H9 (cell line): Measurements from ENCODE around the gene GOLT1A. TPM values are rescaled to one million over a fixed set of nuclear protein-coding genes. Genes with fewer than 3 reads are reported as not detected.

ENCODE experiments used
- DNase-seq: peaks from one replicate; pipeline ENCODE4 v3.0.0-alpha.2; 2017
- H2AFZ ChIP-seq: one replicate; pipeline ENCODE4 v1.6.1; 2013; ENCODE audit warnings: mild to moderate bottlenecking, low read length, control low read depth, moderate library complexity
- H2AK5ac ChIP-seq: 2 replicates; pipeline ENCODE4 v1.6.1; 2013; ENCODE audit warnings: low read length, control low read depth, mixed read lengths; ENCODE audit not compliant: insufficient read length
- H2BK120ac ChIP-seq: one replicate; pipeline ENCODE4 v1.6.1; 2013; ENCODE audit warnings: low read depth, mild to moderate bottlenecking, low read length, control low read depth, inconsistent platforms; ENCODE audit not compliant: poor library complexity, severe bottlenecking
- H2BK12ac ChIP-seq: 2 replicates; pipeline ENCODE4 v1.6.1; 2013; ENCODE audit warnings: low read length, control low read depth, mixed read lengths, low read depth; ENCODE audit not compliant: insufficient read length
- H2BK15ac ChIP-seq: 2 replicates; pipeline ENCODE4 v1.6.1; 2013; ENCODE audit warnings: low read depth, low read length, control low read depth
- H2BK20ac ChIP-seq: one replicate; pipeline ENCODE4 v1.6.1; 2013; ENCODE audit warnings: low read depth, mild to moderate bottlenecking, low read length, control low read depth, inconsistent platforms; ENCODE audit not compliant: poor library complexity, severe bottlenecking
- H2BK5ac ChIP-seq: 2 replicates; pipeline ENCODE4 v1.6.1; 2013; ENCODE audit warnings: low read length, control low read depth, mixed read lengths; ENCODE audit not compliant: insufficient read length
- H3K14ac ChIP-seq: 2 replicates; pipeline ENCODE4 v1.6.1; 2013; ENCODE audit warnings: low read length, control low read depth; ENCODE audit not compliant: insufficient read depth
- H3K18ac ChIP-seq: 2 replicates; pipeline ENCODE4 v1.6.1; 2013; ENCODE audit warnings: low read depth, mild to moderate bottlenecking, mixed read lengths, low read length, control low read depth; ENCODE audit not compliant: insufficient read length
- H3K23ac ChIP-seq: 2 replicates; pipeline ENCODE4 v1.6.1; 2013; ENCODE audit warnings: low read length, control low read depth, mixed read lengths, low read depth; ENCODE audit not compliant: insufficient read length
- H3K23me2 ChIP-seq: 2 replicates; pipeline ENCODE4 v1.6.1; 2013; ENCODE audit warnings: low read depth, mild to moderate bottlenecking, mixed read lengths, low read length, control low read depth; ENCODE audit not compliant: insufficient read length, poor library complexity, severe bottlenecking
- H3K27ac ChIP-seq: 2 replicates; pipeline ENCODE4 v1.5.1; 2013; ENCODE audit warnings: low read length, control low read depth, mixed read lengths, low read depth; ENCODE audit not compliant: insufficient read length
- H3K27me3 ChIP-seq: 2 replicates; pipeline ENCODE4 v1.6.1; 2013; ENCODE audit warnings: low read length, control low read depth, inconsistent platforms; ENCODE audit not compliant: insufficient read depth
- H3K4ac ChIP-seq: 2 replicates; pipeline ENCODE4 v1.6.1; 2013; ENCODE audit warnings: low read depth, mild to moderate bottlenecking, control low read depth, inconsistent platforms, low read length, moderate library complexity
- H3K4me1 ChIP-seq: 2 replicates; pipeline ENCODE4 v1.6.1; 2013; ENCODE audit warnings: low read length, control low read depth, inconsistent platforms; ENCODE audit not compliant: insufficient read depth
- H3K4me2 ChIP-seq: 2 replicates; pipeline ENCODE4 v1.6.1; 2013; ENCODE audit warnings: low read length, control low read depth, mixed read lengths; ENCODE audit not compliant: insufficient read length, insufficient read depth
- H3K56ac ChIP-seq: 2 replicates; pipeline ENCODE4 v1.6.1; 2013; ENCODE audit warnings: low read depth, mild to moderate bottlenecking, mixed read lengths, low read length, control low read depth; ENCODE audit not compliant: insufficient read length
- H3K79me1 ChIP-seq: 2 replicates; pipeline ENCODE4 v1.6.1; 2013; ENCODE audit warnings: low read depth, mild to moderate bottlenecking, moderate library complexity, low read length, control low read depth, inconsistent platforms; ENCODE audit not compliant: insufficient read depth, poor library complexity, severe bottlenecking
- H3K79me2 ChIP-seq: 2 replicates; pipeline ENCODE4 v1.6.1; 2013; ENCODE audit warnings: low read length, control low read depth, inconsistent platforms; ENCODE audit not compliant: insufficient read depth
- H3K9ac ChIP-seq: 2 replicates; pipeline ENCODE4 v1.6.1; 2013; ENCODE audit warnings: low read length, control low read depth, mixed read lengths; ENCODE audit not compliant: insufficient read length; ENCODE audit errors: extremely low read depth
- H3K9me3 ChIP-seq: one replicate; pipeline ENCODE4 v1.6.1; 2013; ENCODE audit warnings: low read depth, low read length, inconsistent platforms; ENCODE audit not compliant: control insufficient read depth
- H3T11ph ChIP-seq: one replicate; pipeline ENCODE4 v1.6.1; 2013; ENCODE audit warnings: mild to moderate bottlenecking, low read length, control low read depth, inconsistent platforms
- H4K20me1 ChIP-seq: one replicate; pipeline ENCODE4 v1.6.1; 2013; ENCODE audit not compliant: control insufficient read depth, insufficient read length, insufficient read depth
- H4K5ac ChIP-seq: 2 replicates; pipeline ENCODE4 v1.6.1; 2013; ENCODE audit warnings: low read depth, mild to moderate bottlenecking, mixed read lengths, low read length, control low read depth; ENCODE audit not compliant: insufficient read length
- H4K8ac ChIP-seq: replicated peaks from 2 replicates; pipeline ENCODE4 v1.6.1; 2013; ENCODE audit warnings: low read length, control low read depth, mixed read lengths, low read depth; ENCODE audit not compliant: insufficient read length
- H4K91ac ChIP-seq: 2 replicates; pipeline ENCODE4 v1.6.1; 2013; ENCODE audit warnings: low read depth, mild to moderate bottlenecking, moderate library complexity, mixed read lengths, low read length, control low read depth; ENCODE audit not compliant: insufficient read length
- H3K27ac Mint-ChIP-seq, 3 experiments: 2 replicates in 2 of 3; 3 replicates in 1 of 3; pipeline ENCODE4 v1.8.0; 2020 to 2021; ENCODE audit warnings: mixed read lengths in 3 of 3, mild to moderate bottlenecking in 1 of 3, moderate library complexity in 1 of 3
- H3K27me3 Mint-ChIP-seq: 2 replicates; pipeline ENCODE4 v1.8.0; 2021; ENCODE audit warnings: low read depth, mild to moderate bottlenecking, moderate library complexity, mixed read lengths
- H3K36me3 Mint-ChIP-seq, 3 experiments: 2 replicates in 2 of 3; 3 replicates in 1 of 3; pipeline ENCODE4 v1.8.0; 2020 to 2021; ENCODE audit warnings: low read depth in 3 of 3, mixed read lengths in 3 of 3; ENCODE audit not compliant: insufficient read depth in 1 of 3
- H3K4me1 Mint-ChIP-seq, 2 experiments: 2 replicates each; pipeline ENCODE4 v1.8.0; 2020; ENCODE audit warnings: mixed read lengths in 2 of 2
- H3K4me3 Mint-ChIP-seq, 2 experiments: 2 replicates in 1 of 2; 3 replicates in 1 of 2; pipeline ENCODE4 v1.8.0; 2020 to 2021; ENCODE audit warnings: mild to moderate bottlenecking in 2 of 2, mixed read lengths in 2 of 2, moderate library complexity in 1 of 2
- H3K9me3 Mint-ChIP-seq, 2 experiments: 2 replicates in 1 of 2; 3 replicates in 1 of 2; pipeline ENCODE4 v1.8.0; 2020; ENCODE audit warnings: mild to moderate bottlenecking in 2 of 2, mixed read lengths in 2 of 2, moderate library complexity in 1 of 2
- WGBS: extraction: QIAGEN DNeasy Blood & Tissue Kit; methylation state at CpG from one replicate; pipeline ENCODE4 v1.1.7; 2013; ENCODE audit warnings: missing lambda C conversion rate, low lambda C conversion rate, mixed read lengths; ENCODE audit not compliant: insufficient read length; ENCODE audit errors: extremely low coverage; 5-methylcytosine and 5-hydroxymethylcytosine counted together
- total RNA-seq: library from RNA; stranded (reverse); gene quantifications from 2 replicates; pipeline ENCODE4 v1.2.1, GENCODE V29; 2021
- TF ChIP-seq, protein P1 (sequence below): fragments of 200-600 bp; sonication (generic); conservative IDR thresholded peaks from 3 replicates; pipeline ENCODE4 v1.8.0; 2021; ENCODE audit warnings: antibody characterized with exemption, mild to moderate bottlenecking

The GOLT1A gene
- total RNA-seq, 1 experiment from 2014 or later, result 4.2 TPM

DNA sequence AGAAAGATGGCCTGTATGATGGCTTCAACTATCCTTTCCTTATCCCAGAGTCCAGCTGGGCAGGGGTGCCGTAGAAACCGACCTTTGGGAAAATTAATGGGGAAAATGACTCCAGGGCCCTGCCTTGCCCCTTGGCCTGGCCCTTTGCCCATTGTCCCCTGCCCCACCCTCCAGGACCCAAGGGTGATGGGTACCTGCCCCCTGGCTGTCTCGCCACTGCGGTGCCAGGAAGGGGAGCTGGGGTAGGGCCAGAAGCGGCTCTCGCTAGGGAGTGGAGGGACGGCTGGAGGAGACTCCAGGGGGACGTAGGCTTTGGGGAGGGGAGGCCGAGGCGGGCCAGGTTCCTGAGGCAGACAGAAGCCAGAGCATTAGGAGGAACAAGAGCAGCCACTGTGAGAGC lies 29.1 kb upstream of the GOLT1A start:
- H2AK5ac ChIP-seq, result no peak overlapping the region
- Mint-ChIP-seq H3K27me3 (peaks cover 2% of the 10 kb centered on the region), H3K27ac (no peak overlapping the region), H3K4me1 (no peaks in the 10 kb centered on the region), H3K4me3 (no peak overlapping the region), H3K9me3 (no peaks in the 10 kb centered on the region), H3K36me3 (peaks cover 0 to 8% (median 0%) of the 10 kb centered on the region in 3 experiments; a peak in 2 of 7 replicates)
- H3K27me3 ChIP-seq, result no peaks in the 10 kb centered on the region
- H3K9me3 ChIP-seq, result no peaks in the 10 kb centered on the region
- no peak overlapping the region for H3K56ac ChIP-seq
- no peak for DNase-seq
- TF ChIP-seq, protein P1, sequence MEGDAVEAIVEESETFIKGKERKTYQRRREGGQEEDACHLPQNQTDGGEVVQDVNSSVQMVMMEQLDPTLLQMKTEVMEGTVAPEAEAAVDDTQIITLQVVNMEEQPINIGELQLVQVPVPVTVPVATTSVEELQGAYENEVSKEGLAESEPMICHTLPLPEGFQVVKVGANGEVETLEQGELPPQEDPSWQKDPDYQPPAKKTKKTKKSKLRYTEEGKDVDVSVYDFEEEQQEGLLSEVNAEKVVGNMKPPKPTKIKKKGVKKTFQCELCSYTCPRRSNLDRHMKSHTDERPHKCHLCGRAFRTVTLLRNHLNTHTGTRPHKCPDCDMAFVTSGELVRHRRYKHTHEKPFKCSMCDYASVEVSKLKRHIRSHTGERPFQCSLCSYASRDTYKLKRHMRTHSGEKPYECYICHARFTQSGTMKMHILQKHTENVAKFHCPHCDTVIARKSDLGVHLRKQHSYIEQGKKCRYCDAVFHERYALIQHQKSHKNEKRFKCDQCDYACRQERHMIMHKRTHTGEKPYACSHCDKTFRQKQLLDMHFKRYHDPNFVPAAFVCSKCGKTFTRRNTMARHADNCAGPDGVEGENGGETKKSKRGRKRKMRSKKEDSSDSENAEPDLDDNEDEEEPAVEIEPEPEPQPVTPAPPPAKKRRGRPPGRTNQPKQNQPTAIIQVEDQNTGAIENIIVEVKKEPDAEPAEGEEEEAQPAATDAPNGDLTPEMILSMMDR, result no peak
- no peak overlapping the region for H3K4ac ChIP-seq
- no peak overlapping the region for H3K14ac ChIP-seq
- H3K18ac ChIP-seq, result no peak overlapping the region
- no peak overlapping the region for H4K5ac ChIP-seq
- no peak overlapping the region for H3K23ac ChIP-seq
- no peak overlapping the region for H3K4me2 ChIP-seq
- H4K91ac ChIP-seq, result no peak overlapping the region
- no CpG with 5 or more reads among the region's 10 CpGs for WGBS
- H3K9ac ChIP-seq, result no peak overlapping the region
- no peaks in the 10 kb centered on the region for H3K79me2 ChIP-seq
- no peak overlapping the region for H2BK20ac ChIP-seq
- no peak overlapping the region for H4K8ac ChIP-seq
- no peak overlapping the region for H2BK120ac ChIP-seq
- H3T11ph ChIP-seq, result no peak overlapping the region
- H3K27ac ChIP-seq, result no peak overlapping the region
- no peak overlapping the region for H2AFZ ChIP-seq
- no peaks in the 10 kb centered on the region for H3K23me2 ChIP-seq
- no peak overlapping the region for H2BK15ac ChIP-seq
- H4K20me1 ChIP-seq, result peaks cover 2% of the 10 kb centered on the region
- H3K79me1 ChIP-seq, result no peaks in the 10 kb centered on the region
- no peak overlapping the region for H2BK5ac ChIP-seq
- no peak overlapping the region for H2BK12ac ChIP-seq
- H3K4me1 ChIP-seq, result no peaks in the 10 kb centered on the region
